Measurements from ENCODE around the gene FOXP1. TPM values are rescaled to one million over a fixed set of nuclear protein-coding genes. Genes with fewer than 3 reads are reported as not detected.

FOXP1 gene
- 100 to 1,000 TPM; 109 to 112 TPM for total RNA-seq
- long read RNA-seq, donor 1, partial matches to known transcripts, result 4 of 21 reads
- long read RNA-seq, donor 1, other reads (novel, unspliced or antisense), result 10 of 21 reads
- long read RNA-seq, donor 2, transcript FOXP1-220 (15 exons, 1,910 nt), result minor isoform, 7 of 107 reads
- long read RNA-seq, donor 2, transcript FOXP1-273 (15 exons, 1,948 nt), result major isoform, 28 of 107 reads
- long read RNA-seq, donor 2, transcript FOXP1-259 (21 exons, 3,103 nt), result minor isoform, 7 of 107 reads
- long read RNA-seq, donor 2, partial matches to known transcripts, result 10 of 107 reads
- long read RNA-seq, donor 2, other reads (novel, unspliced or antisense), result 45 of 107 reads

DNA sequence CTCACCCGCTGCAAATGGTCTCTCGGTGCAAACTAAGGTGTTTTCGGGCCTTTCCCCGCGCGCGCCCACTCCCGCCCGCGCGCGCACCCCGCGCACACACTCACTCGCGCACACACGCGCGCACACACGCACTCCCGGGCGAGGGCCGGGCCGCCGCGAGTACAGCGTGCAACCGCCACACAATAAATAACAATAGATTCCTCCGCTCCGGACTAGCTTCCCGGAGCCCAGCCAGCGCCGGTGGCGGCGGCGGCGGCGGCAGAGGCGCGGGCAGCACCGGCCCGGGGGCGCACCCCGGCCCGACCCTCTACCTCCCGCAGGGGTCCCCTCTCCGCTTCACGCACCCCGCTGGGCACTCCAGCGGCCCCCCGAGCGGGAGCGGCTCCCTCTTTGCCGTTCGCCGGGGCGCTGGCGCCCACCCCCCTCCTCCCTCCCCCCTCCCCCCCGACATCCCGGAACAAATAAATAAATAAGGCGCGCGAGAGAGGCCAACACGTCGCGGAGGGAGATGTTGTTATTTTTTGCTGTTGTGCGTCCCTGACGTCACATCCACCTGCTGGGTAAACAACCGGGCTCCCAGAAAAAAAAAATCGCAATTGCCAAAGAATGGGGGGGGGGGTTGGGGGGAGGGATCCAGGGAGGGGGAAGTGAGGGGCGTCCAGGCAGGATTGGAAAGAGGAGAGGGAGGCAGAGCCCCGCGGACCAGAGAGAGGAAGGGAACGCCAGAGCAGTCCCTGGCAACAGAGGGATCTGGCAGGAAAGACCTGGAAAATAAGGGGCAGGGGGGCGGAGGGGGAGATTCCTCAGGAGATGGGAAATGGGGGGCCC lies at the start of gene FOXP1:
FOXP1 (minus strand) TSS at position 163 of the 828 bp plus-strand sequence. CDS start 385,347 bp downstream, outside the sequence.
- intact Hi-C loops (cut with DNase I), result loop anchor here (5.0 to 10.0 kb wide), 4 partner anchors 271 to 1806 kb away; no protein-coding TSS in a partner anchor
- peak; percentile 91 for DNase-seq (ENCODE audit: low spot score)

DNA sequence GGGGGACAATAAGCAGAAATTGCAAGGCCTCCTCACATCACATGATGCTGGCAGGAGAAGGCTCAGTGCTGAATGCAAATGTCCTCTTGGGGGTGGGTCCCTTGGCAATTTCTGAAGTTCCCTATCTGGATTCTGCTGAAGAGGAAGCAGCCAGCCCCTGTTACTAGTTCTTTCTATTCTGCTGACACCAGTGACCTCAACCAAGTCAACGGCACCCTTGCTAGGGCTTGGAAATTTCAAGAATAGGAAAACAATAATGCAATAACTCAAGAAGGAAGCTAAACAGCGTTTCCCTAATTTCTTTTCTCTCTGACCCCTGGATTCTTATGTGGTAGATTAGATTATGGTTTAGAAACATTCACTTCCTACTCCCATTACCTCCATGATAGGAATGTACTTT lies 46.2 kb upstream of the FOXP1 start:
- DNase-seq (ENCODE audit: low spot score), result no peak
- intact Hi-C loops (cut with DNase I), result no loop called here

DNA sequence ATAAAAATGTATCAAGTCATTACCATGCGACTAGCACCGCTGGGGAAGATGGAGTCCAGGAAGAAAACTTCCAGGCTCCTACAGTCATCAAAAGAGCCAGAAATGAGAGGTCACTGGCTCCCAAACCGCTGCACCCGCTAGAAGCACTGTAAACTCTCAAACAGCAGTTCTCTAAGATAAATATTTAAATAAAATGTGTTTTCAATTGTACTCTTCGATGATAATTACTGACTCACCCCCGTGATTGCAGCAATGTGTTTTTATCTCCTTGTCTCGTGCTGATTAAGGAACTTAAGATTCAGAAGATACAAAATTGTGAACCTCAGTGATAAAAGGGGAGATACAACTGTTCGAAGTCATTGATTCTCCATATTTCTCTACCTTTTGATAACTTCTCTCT lies 45.8 kb upstream of the FOXP1 start:
- no peak for DNase-seq (ENCODE audit: low spot score)
- intact Hi-C loops (cut with DNase I), result no loop called here

GRCh38 chr3:71628522-71628921 lies 45.0 kb upstream of the FOXP1 start:
- intact Hi-C loops (cut with DNase I), result no loop called here
- DNase-seq (ENCODE audit: low spot score), result no peak

- no peak for DNase-seq (ENCODE audit: low spot score)
- intact Hi-C loops (cut with DNase I), result no loop called here
Measured at GRCh38 chr3:71625676-71626075, 42.1 kb upstream of the FOXP1 start.

- DNase-seq (ENCODE audit: low spot score), result no peak
Measured at GRCh38 chr3:71621825-71622537, 38.5 kb upstream of the FOXP1 start.

GRCh38 chr3:71618538-71618937 lies 35.0 kb upstream of the FOXP1 start:
- no peak for DNase-seq (ENCODE audit: low spot score)
- intact Hi-C loops (cut with DNase I), result no loop called here

More at GRCh38 chr3:71621825-71622537, 38.5 kb upstream of the FOXP1 start:
- intact Hi-C loops (cut with DNase I), result no loop called here

GRCh38 chr3:71616571-71617021 lies 33.1 kb upstream of the FOXP1 start:
- no peak for DNase-seq (ENCODE audit: low spot score)
- intact Hi-C loops (cut with DNase I), result no loop called here

GRCh38 chr3:71614869-71615268 lies 31.3 kb upstream of the FOXP1 start:
- no peak for DNase-seq (ENCODE audit: low spot score)
- intact Hi-C loops (cut with DNase I), result no loop called here

DNA sequence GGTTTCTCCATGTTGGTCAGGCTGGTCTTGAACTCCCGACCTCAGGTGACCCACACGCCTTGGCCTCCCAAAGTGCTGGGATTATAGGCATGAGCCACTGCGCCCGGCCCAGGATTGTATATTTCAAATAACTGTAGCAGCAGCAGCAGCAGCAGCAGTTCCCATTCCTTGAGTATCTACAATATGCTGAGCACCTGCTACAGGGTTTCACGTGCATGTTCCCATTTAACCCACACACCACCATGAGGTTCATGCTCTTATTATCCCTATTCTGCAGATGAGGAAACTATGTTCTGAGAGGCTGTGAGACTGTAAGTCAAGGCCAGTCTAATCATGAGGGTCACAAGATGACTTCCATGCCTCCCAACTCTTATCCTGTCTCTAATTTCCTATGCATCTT lies 30.9 kb upstream of the FOXP1 start:
- intact Hi-C loops (cut with DNase I), result no loop called here
- DNase-seq (ENCODE audit: low spot score), result no peak

GRCh38 chr3:71611099-71611498 lies 27.6 kb upstream of the FOXP1 start:
- intact Hi-C loops (cut with DNase I), result no loop called here
- no peak for DNase-seq (ENCODE audit: low spot score)

GRCh38 chr3:71607364-71607763 lies 23.8 kb upstream of the FOXP1 start:
- DNase-seq (ENCODE audit: low spot score), result no peak
- intact Hi-C loops (cut with DNase I), result no loop called here

DNA sequence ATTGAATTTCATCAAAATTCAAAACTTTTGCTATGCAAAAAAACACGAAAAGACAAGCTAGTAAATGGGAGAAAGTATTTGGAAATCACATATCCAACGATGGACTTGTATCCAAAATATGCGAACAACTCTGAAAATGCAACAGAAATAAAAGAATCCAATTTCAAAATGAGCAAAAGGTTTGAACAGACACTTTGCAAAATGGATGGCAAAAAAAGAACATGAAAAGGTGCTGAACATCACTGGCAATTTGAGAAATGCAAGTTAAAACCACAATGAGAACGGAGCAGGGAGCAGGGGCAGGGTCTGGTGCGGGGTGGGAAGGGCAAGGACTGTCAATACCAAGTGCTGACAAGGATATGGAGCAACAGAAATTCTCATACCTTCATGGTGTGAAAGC lies 23.1 kb upstream of the FOXP1 start:
- DNase-seq (ENCODE audit: low spot score), result no peak
- intact Hi-C loops (cut with DNase I), result no loop called here

- intact Hi-C loops (cut with DNase I), result loop anchor here in 1 of 2 donors (5.0 kb wide), 1 partner anchor 240 kb away; no protein-coding TSS in a partner anchor
- DNase-seq (ENCODE audit: low spot score), result no peak
Measured at GRCh38 chr3:71602256-71602655, 18.7 kb upstream of the FOXP1 start.

- intact Hi-C loops (cut with DNase I), result loop anchor here in 1 of 2 donors (5.0 kb wide), 1 partner anchor 240 kb away; no protein-coding TSS in a partner anchor
- no peak for DNase-seq (ENCODE audit: low spot score)
Measured at GRCh38 chr3:71601811-71602210, 18.3 kb upstream of the FOXP1 start.

- intact Hi-C loops (cut with DNase I), result loop anchor here in 1 of 2 donors (5.0 kb wide), 1 partner anchor 242 kb away; no protein-coding TSS in a partner anchor
- no peak for DNase-seq (ENCODE audit: low spot score)
Measured at GRCh38 chr3:71600646-71601288, 17.2 kb upstream of the FOXP1 start.

GRCh38 chr3:71599416-71599815 lies 15.9 kb upstream of the FOXP1 start:
- intact Hi-C loops (cut with DNase I), result no loop called here
- DNase-seq (ENCODE audit: low spot score), result no peak

- intact Hi-C loops (cut with DNase I), result no loop called here
- no peak for DNase-seq (ENCODE audit: low spot score)
Measured at GRCh38 chr3:71598292-71598691, 14.8 kb upstream of the FOXP1 start.

- intact Hi-C loops (cut with DNase I), result no loop called here
- no peak for DNase-seq (ENCODE audit: low spot score)
Measured at GRCh38 chr3:71597286-71597685, 13.8 kb upstream of the FOXP1 start.
